ENCODE data around the gene CREBRF.

GRCh38 chr5:173148354-173148753 lies 92.2 kb downstream of the CREBRF start:
- no peak for TF ChIP-seq POLR2A (IDR thresholded peaks at IDR 0.05; ENCODE audit: low read depth, low read length)
- no peak for TF ChIP-seq CTCF (IDR thresholded peaks at IDR 0.05; ENCODE audit: extremely low read depth in 1 of 2, insufficient read depth in 1 of 2, low read depth in 1 of 2, low read length in 2 of 2)
- no peak for TF ChIP-seq JUN (IDR thresholded peaks at IDR 0.05; ENCODE audit: borderline replicate concordance, insufficient read depth, insufficient read length, low read depth)
- TF ChIP-seq POLR2AphosphoS5 (IDR thresholded peaks at IDR 0.05; ENCODE audit: insufficient read depth, low read depth, low read length), result no peak
- TF ChIP-seq EZH2 (IDR thresholded peaks at IDR 0.05; ENCODE audit: borderline replicate concordance, low read depth, low read length, severe bottlenecking), result no peak
- no peak for TF ChIP-seq FOS (IDR thresholded peaks at IDR 0.05; ENCODE audit: borderline replicate concordance, insufficient read depth, low read length)
- TF ChIP-seq MAX (IDR thresholded peaks at IDR 0.05; ENCODE audit: insufficient read depth, insufficient read length), result no peak
